GM18951 (cell line): ENCODE measurements around the gene RALGAPA2.

ENCODE experiments used
- POLR2A ChIP-seq: IDR thresholded peaks from 4 replicates; pipeline ENCODE4 v1.6.1; 2011; ENCODE audit warnings: mild to moderate bottlenecking; ENCODE audit not compliant: insufficient read length, insufficient read depth; ENCODE audit errors: extremely low read depth
- in situ Hi-C: fragments of 300-500 bp; cut with MboI; formaldehyde crosslinking; loops from one replicate; pipeline ENCODE4 v1.12.0; 2022; ENCODE audit warnings: low sequenced_read_pairs, mixed read lengths, inconsistent platforms; ENCODE audit not compliant: unreplicated experiment

RALGAPA2 gene

DNA sequence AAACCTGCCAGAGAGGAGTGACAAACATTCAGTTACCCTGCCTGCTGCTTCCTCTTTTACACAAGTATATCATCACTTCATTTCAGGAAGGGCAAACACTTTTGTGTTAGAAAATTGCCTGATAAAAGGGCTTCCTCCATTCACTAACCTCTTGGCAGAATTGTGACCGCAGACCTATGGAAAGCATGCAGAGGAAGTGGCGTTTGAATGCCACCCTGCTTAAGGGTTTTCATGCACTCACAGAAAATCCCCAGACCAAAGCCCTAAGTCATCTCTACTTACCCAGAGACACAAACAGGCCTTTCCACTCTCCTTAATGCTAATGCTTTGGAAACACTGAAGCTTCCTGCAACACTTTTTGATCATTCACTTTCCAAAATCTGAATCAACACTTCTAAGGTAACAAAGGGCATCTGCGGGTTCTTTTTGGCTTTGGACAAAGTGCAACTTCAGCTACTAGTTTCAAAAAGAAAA, 22.1 kb upstream of the RALGAPA2 start:
- in situ Hi-C loops, result no loop called here
- no peak for TF ChIP-seq POLR2A

DNA sequence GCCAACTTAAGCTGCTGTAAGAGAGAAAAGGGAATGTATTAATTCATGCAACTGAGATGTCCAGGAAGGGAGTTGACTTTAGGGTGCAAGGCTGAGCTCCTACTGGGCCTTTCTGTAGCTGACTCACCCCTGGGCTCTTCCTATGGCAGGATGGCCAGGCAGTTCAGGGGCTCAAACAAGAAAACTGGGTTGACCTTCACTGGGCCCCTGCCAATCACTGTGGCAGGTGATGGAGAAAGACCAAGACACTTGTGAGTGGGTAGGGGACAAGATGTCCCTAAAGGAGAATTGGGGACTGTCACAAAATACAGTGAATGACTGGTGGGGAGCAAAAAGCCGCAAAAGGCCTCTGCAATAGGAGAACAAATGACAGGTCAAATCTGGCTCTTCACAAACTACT, 21.5 kb upstream of the RALGAPA2 start:
- TF ChIP-seq POLR2A, result no peak
- in situ Hi-C loops, result no loop called here

DNA sequence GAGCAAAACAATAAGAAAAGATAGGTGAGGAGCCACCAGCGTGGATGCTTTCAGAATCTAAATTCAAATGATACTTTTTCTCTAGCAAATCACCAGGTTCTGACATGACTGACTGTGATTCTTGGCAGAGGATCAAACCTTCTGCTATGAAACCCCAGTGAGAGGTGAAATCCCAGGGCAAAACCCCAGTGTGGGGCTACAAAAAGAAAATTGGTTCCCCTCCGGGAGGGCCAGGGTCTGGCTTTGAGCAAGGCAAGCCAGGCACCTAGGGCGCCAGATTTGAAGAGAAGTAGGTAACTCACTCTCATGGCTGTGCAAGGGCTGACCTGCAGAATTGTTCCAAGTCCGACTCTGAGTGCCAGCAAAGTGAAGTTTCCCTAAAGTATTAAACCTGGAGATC, 20.2 kb upstream of the RALGAPA2 start:
- in situ Hi-C loops, result no loop called here
- no peak for TF ChIP-seq POLR2A

DNA sequence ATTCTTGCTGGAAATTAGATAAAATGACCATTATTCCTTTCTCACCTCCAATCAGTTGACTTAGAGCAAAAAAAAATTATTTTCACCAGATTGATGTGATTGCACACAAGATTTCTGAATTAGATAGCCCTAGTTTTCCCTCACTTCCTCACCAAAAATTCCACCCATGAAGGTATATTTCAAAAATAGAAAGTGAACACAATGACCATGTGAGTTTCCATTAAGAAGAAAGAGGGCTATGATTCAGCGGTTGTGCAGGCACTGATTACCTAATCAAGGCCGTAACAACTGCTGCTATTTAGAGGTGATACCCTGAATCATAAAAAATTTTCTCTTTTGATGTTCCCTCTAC, 19.5 kb upstream of the RALGAPA2 start:
- no peak for TF ChIP-seq POLR2A
- in situ Hi-C loops, result no loop called here

DNA sequence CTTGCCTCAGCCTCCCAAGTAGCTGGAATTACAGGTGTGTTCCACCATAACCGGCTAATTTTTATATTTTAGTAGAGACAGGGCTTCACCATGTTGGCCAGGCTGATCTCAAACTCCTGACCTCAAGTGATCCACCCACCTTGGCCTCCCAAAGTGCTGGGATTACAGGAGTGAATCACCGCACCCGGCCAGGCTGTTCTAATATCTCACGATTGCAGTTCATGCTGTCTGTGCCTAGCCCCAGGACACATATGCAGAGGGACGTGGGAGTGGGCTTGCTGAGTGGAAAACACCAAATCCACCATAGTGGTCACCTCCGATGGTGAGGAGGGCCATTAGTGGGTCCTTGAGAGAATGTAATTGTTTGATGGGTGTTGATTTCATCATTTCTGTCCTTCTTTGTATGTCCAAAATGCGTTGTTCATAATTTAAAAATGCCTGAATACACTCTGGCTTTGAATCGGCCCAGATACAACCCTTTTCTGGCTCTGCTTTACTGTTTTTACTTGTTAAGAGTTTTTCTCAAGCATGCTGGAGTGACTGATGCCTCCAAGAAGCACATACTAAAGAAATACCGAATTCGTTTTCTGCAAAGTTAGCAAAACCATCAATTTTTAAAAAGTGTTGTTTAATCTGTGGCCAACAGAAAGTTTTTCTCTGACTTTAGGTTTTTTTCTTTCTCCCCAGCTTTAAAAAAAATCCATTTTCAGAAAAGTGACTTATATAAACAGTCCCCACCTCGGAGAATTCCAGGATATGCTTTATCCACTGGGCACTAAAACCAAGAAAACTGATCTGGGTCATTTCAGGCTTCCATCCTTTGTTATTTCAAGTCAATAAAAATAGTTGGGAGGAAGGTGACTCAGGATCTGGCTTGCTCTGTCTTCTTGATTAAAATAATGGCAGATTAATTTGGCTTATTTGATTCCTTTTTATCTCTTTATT, 18.8 kb upstream of the RALGAPA2 start:
- TF ChIP-seq POLR2A, result no peak
- in situ Hi-C loops, result no loop called here

DNA sequence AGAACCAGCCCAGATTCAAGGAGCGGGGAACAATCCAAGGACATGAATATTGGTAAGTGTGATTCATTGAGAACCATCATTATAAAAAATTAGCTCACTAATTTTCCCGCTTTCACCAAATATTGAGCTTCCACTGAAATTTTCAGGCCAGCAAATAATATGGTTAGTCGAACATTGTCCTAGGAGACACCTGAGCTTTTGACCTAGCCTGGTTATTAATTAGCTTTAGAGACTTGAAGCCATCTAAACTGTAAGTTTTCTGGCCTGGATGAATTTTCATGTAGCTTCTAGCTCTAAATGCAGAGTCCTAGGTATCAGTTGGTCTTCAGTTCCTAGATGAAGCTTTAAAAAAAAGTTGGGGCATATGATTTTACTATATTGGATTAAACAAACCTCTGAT, 17.1 kb upstream of the RALGAPA2 start:
- in situ Hi-C loops, result no loop called here
- no peak for TF ChIP-seq POLR2A

DNA sequence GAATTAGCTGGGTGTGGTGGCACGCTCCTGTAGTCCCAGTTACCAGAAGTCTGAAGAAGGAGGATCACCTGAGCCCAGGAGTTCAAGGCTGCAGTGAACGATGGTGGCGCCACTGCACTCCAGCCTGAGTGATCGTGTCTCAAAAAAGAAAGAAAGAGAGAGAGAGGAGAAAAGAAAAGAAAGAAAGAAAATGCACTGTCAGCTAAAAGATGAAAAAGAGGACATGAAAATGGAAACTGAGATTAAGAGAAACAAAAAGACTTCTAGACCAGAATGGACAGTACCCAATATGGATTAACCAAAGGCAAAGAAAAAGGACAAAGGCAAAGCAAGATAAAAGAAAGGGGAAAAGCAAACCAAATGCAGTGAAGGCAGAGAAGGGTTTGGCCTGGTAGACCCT, 9.0 kb upstream of the RALGAPA2 start:
- in situ Hi-C loops, result no loop called here
- no peak for TF ChIP-seq POLR2A

DNA sequence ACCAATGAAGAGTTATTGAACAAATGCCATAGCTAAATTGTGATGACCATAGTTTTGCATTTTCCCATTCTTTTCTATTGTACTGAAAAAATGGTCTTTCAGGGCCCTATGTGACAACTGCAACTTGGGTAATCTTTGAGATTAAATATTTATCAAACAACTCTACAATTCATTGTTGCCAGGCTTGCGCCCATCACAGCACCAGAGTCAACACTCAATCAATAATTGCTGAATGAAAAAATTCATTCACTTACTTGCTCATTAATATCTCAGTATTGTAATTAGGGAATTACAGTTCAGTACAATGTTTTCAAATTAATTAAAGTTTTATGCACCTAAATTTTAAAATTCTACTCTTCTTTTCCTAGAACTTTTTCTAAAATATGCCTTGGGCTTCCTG, 7.7 kb upstream of the RALGAPA2 start:
- in situ Hi-C loops, result no loop called here
- TF ChIP-seq POLR2A, result no peak

DNA sequence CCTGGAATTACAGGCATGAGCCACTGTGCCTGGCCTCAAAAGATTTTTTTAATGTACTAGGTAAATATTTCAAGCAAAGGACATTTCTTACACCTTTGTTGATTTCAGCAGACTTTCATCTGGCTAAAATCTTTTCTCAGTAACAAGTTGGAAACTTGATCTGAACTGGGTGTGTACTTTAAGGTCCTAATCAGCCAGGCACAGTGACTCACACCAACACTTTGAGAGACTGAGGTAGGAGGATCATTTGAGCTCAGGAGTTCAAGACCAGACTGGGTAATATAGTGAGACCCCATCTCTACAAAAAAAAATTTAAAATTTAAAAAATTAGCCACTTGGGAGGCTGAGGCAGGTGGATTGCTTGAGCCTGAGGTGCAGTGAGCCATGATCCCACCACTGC, 7.0 kb upstream of the RALGAPA2 start:
- in situ Hi-C loops, result no loop called here
- TF ChIP-seq POLR2A, result no peak

DNA sequence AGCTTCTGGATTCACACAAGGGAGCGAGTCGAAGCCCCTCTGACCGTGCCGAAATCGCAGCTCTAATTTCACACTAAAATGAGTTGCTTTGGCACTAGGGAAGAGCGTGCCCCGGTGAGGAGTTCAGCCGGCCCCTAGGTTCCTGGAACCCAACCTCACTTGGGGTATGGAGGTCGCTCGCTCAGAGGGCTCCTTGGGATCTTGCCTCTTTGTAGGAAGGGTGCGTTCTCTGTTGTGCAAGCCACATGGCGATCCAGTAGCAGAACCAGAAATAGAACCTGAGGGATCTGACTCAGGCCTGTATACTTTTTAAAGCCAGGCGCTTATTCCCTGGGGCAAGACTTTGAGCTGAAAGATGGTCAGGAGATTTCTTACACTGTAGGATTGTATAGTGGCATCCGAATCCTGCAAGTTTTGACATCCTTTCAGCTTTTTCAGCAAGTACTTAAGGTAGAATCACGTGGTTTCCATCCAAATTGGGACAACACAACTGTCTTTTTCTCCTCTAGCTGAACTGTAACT, 861 bp upstream of the RALGAPA2 start:
- TF ChIP-seq POLR2A, result no peak
- in situ Hi-C loops, result no loop called here

DNA sequence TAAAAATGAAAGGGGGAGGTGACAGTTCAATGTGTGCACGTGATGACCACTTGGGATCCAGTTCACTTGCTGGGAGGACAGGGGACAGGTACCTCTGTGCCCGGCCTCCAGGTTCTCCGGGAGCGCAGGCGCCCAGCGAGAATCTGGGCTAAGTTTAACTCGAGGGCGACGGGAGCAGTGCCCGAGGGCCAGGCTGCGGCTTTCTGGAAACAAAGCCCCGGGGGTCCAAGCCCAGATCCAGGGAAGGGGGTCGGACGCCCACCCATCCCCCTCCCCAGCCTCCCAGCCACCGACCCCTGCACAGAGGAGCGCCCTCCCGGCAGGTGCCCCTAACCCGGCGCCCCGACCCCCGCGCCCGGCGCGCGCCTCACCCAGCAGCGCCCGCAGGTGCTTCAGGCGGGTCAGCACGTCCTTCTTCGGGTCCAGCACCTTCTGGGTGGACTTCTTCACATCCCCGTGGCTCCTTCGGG, 405 bp downstream of the RALGAPA2 start:
- in situ Hi-C loops, result no loop called here
- no peak for TF ChIP-seq POLR2A

DNA sequence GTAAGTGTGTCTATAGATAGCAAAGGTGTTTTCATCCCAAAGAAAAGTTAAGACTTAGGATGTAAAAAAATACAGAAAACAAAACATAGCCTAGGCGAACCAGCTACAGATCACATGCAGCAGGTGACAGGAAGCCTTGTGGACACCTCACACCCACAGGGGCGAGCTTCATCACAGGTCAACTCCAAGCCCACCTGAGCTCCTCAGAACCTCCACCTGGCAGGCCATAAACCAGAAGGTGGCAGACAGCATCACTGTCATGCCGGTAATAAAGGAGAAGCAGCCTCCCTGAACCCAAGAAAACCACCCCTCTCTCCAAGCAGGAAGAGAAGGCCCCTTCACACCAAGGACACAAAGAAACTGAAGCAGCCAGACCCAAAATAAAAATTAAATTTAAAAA, 1.0 kb downstream of the RALGAPA2 start:
- TF ChIP-seq POLR2A, result no peak
- in situ Hi-C loops, result no loop called here

DNA sequence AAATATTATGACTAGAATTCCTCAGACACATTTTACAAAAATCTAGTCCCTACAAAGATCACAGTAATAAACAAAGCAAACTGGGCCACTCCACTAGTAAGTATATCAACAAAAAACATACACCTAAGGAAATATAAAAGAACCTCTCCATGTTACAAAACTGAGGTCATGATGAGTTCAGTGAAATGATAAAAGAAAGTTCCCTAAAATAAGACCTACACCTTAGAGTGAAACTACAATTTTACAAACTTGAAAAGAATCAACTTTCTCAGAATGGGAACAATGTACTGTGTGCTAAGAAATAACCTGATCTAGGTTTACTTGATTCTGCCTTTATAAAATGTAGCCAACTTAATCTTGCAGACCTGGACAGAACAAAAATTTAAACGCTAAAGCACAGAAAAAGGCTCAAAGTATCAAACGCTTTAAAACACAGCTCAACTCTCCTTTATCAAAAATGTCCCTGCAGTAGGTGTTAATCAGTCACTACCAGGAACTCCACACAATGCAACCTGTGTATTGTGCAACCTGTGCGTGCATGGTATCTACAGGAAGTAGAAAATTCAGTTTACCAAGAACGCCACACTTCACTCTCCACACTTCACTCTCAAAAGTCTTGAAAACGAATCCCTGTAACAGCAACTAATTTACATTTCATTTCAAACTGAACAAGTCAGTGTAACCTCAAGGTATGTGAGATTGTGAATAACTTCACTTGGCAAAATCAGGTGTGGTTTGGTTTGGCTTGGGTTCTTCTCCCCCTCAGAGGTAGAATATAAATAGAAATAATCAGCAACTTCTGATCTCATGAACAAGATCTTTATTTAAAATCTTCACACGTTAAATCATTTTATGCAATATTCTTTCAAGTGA, 1.8 kb downstream of the RALGAPA2 start:
- in situ Hi-C loops, result no loop called here
- TF ChIP-seq POLR2A, result no peak
